Measurements from ENCODE around the gene EIF2B5. TPM values are rescaled to one million over a fixed set of nuclear protein-coding genes. Genes with fewer than 3 reads are reported as not detected.
A peak's percentile ranks its signal among the peaks of the same experiment; 100 is the strongest.

Gene EIF2B5
- total and polyA plus RNA-seq, 2 of the 13 experiments (the other 11 are each of a cell fraction or from before 2014, with no cell fraction given) = 38.4 to 60.2 TPM

DNA sequence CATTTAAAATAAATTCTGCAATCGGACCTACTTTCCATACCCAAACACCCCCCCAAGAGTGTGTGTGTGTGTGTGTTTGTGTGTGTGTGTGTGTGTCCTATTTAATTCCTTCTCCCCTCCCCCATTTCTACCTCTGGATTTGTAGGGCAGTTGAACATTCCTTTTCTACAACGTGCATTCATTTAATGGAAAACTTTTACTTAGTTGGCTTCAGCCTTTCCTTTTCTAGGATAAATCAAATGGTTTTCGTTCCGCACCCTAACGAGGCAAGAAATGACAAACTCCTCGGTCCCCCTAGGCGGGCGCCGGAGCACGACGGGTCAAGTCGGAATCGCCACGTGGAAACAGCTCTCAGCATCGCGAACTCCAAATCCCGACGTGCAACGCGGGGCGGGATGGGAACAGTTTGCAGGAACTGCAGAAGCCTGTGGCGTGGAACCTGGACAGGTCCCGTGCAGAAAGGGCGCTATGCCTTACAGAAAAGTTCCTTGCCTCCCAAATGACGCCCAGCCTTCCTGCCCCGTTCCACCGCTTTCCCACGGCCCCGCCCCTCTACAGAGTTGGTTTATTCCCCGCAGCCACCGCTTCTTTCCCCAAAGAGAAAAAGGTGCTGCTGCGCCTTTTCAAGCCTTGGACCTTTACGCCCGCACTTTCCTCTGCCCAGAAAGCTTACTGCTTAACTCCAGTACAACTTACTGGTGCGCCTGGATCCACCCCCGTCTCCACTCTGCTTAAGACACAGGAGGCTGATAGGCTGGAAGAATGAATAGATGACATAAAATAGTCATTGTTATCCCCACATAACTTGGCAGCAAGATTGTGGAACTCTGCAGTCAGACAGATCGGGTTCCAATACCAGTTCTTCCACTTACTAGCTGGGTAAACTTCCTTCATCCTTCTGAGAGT, 1.1 kb upstream of the EIF2B5 start (continued):
- 0 out of 2 replicates have a peak, but pooled peaks have one; percentile 57 for TF ChIP-seq ZNF75D (CRISPR knock-in tag; IDR thresholded peaks at IDR 0.05; ENCODE audit: borderline replicate concordance)
- TF ChIP-seq ZNF792 (CRISPR knock-in tag; IDR thresholded peaks at IDR 0.05) = peak; percentile 69; the same call in 1 of the 2 replicates
- TF ChIP-seq, protein P1, sequence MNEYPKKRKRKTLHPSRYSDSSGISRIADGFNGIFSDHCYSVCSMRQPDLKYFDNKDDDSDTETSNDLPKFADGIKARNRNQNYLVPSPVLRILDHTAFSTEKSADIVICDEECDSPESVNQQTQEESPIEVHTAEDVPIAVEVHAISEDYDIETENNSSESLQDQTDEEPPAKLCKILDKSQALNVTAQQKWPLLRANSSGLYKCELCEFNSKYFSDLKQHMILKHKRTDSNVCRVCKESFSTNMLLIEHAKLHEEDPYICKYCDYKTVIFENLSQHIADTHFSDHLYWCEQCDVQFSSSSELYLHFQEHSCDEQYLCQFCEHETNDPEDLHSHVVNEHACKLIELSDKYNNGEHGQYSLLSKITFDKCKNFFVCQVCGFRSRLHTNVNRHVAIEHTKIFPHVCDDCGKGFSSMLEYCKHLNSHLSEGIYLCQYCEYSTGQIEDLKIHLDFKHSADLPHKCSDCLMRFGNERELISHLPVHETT (CRISPR knock-in tag; conservative IDR thresholded peaks at IDR 0.05) = no peak
- peak; percentile 59; the same call in 1 of the 2 replicates for TF ChIP-seq SNAPC2 (CRISPR knock-in tag; IDR thresholded peaks at IDR 0.05)
- TF ChIP-seq ZZZ3 (CRISPR knock-in tag; IDR thresholded peaks at IDR 0.05; ENCODE audit: borderline replicate concordance) = 0 out of 2 replicates have a peak, but pooled peaks have one; percentile 44
- TF ChIP-seq ZSCAN20 (CRISPR knock-in tag; IDR thresholded peaks at IDR 0.05; ENCODE audit: borderline replicate concordance) = no peak
- TF ChIP-seq RBAK (CRISPR knock-in tag; IDR thresholded peaks at IDR 0.05) = no peak
- peak; percentile 90 for TF ChIP-seq GABPB1 (CRISPR knock-in tag; IDR thresholded peaks at IDR 0.05)
- TF ChIP-seq SMARCE1 (IDR thresholded peaks at IDR 0.05; ENCODE audit: borderline replicate concordance) = no peak
- peak; percentile 87; the same call in 1 of the 2 replicates for TF ChIP-seq KDM5B (CRISPR knock-in tag; IDR thresholded peaks at IDR 0.05; ENCODE audit: borderline replicate concordance)
- no peak for TF ChIP-seq ZNF34 (CRISPR knock-in tag; IDR thresholded peaks at IDR 0.05; ENCODE audit: borderline replicate concordance)
- no peak for TF ChIP-seq HNF1A (IDR thresholded peaks at IDR 0.05; ENCODE audit: low read depth)
- TF ChIP-seq HNF1A (CRISPR knock-in tag; IDR thresholded peaks at IDR 0.05; ENCODE audit: borderline replicate concordance) = 0 out of 2 replicates have a peak, but pooled peaks have one; percentile 33
- TF ChIP-seq MEIS2 (CRISPR knock-in tag; IDR thresholded peaks at IDR 0.05) = peak; percentile 60; the same call in 1 of the 2 replicates
- no peak for TF ChIP-seq ZNF710 (CRISPR knock-in tag; IDR thresholded peaks at IDR 0.05; ENCODE audit: borderline replicate concordance)
- peak; percentile 84; the same call in 1 of the 2 replicates for TF ChIP-seq ZNF552 (CRISPR knock-in tag; IDR thresholded peaks at IDR 0.05; ENCODE audit: borderline replicate concordance)
- peak; percentile 51 for TF ChIP-seq ZBTB7B (CRISPR knock-in tag; IDR thresholded peaks at IDR 0.05)
- peak; percentile 73; the same call in 1 of the 2 replicates for TF ChIP-seq ZNF879 (CRISPR knock-in tag; IDR thresholded peaks at IDR 0.05)
- no peak for TF ChIP-seq ZNF296 (CRISPR knock-in tag; conservative IDR thresholded peaks at IDR 0.05)
- TF ChIP-seq, protein P2, sequence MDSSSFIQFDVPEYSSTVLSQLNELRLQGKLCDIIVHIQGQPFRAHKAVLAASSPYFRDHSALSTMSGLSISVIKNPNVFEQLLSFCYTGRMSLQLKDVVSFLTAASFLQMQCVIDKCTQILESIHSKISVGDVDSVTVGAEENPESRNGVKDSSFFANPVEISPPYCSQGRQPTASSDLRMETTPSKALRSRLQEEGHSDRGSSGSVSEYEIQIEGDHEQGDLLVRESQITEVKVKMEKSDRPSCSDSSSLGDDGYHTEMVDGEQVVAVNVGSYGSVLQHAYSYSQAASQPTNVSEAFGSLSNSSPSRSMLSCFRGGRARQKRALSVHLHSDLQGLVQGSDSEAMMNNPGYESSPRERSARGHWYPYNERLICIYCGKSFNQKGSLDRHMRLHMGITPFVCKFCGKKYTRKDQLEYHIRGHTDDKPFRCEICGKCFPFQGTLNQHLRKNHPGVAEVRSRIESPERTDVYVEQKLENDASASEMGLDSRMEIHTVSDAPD (CRISPR knock-in tag; IDR thresholded peaks at IDR 0.05) = peak; percentile 67; the same call in 1 of the 2 replicates
